Lower leg skin (tissue), 3 donors: ENCODE data around the gene FRY.

ENCODE experiments used
- POLR2A ChIP-seq, 2 donors: fragments of 450-650 bp; IDR thresholded peaks; one replicate each; pipeline ENCODE4 v1.6.1; 2016 to 2017; ENCODE audit warnings: antibody characterized with exemption in 2 of 2, mild to moderate bottlenecking in 1 of 2, moderate library complexity in 1 of 2
- TF ChIP-seq, protein P1 (sequence below), 3 donors: fragments of 450-650 bp; IDR thresholded peaks; one replicate each; pipeline ENCODE4 v1.5.1; 2016; ENCODE audit warnings: antibody characterized with exemption in 3 of 3, mild to moderate bottlenecking in 3 of 3, moderate library complexity in 2 of 3

DNA sequence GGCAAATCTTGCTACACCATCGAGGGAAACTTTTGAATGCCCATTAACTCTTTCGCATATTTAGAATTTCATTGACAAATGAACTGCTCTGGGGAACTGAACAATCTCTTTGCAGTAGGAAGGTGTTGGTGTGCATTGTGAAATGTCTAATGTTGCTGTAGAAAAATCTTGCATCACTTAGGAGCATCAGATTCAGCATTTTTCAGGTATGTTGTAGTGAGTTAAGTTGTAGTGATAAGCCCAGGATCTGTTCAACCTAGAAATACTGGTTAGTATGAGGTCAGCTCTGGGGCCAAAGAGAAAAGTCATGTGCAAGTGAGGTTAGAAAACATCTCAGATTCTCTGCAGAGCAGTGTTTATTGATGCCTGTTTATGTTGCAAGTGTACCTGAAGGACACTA is 4.1 kb downstream of the FRY start:
- TF ChIP-seq, protein P1, sequence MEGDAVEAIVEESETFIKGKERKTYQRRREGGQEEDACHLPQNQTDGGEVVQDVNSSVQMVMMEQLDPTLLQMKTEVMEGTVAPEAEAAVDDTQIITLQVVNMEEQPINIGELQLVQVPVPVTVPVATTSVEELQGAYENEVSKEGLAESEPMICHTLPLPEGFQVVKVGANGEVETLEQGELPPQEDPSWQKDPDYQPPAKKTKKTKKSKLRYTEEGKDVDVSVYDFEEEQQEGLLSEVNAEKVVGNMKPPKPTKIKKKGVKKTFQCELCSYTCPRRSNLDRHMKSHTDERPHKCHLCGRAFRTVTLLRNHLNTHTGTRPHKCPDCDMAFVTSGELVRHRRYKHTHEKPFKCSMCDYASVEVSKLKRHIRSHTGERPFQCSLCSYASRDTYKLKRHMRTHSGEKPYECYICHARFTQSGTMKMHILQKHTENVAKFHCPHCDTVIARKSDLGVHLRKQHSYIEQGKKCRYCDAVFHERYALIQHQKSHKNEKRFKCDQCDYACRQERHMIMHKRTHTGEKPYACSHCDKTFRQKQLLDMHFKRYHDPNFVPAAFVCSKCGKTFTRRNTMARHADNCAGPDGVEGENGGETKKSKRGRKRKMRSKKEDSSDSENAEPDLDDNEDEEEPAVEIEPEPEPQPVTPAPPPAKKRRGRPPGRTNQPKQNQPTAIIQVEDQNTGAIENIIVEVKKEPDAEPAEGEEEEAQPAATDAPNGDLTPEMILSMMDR (IDR thresholded peaks at IDR 0.05) = no peak
- no peak for TF ChIP-seq POLR2A (IDR thresholded peaks at IDR 0.05)
